ENCODE measurements around the gene BAHCC1. TPM values are rescaled to one million over a fixed set of nuclear protein-coding genes. Genes with fewer than 3 reads are reported as not detected.

Gene BAHCC1
- total and polyA plus RNA-seq, 10 of the 15 experiments (the other 5 are each of a cell fraction or from before 2014, with no cell fraction given) = 0.03 to 0.14 (median 0.11) TPM; not detected in 6

DNA sequence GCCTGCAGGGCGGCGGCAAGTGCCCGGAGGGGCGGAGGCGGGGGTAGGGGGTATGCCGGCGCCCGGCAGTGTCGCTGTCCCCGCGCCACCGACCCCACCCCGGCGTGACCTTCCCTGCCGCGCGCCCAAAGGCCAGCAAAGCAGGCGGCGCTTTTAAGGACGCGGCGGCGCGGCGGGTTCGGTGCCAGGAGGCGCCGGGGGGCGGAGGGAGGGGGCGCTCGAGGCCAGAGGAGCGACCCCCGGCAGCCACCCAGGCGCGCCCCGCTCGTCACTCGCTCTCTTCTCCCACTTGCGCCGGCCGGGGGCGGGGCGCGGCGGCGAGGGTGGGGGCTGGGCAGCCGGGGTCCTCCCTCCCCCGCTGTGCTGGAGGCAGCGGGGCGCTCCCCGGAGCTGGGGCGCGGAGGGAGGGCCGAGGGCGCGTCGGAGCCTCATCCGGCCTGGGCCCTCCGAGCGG lies 8.6 kb upstream of the BAHCC1 start:
- Histone ChIP-seq H3K4me1 (ENCODE audit: control insufficient read depth, insufficient read depth, low read length) (no peaks in the 10 kb centered on the region), H3K9ac (ENCODE audit: control insufficient read depth, insufficient read depth, low read length) (no peak overlapping the region), H4K20me1 (ENCODE audit: control insufficient read depth, insufficient read depth) (no peaks in the 10 kb centered on the region), H3K36me3 (ENCODE audit: control insufficient read depth in 2 of 2, insufficient read depth in 2 of 2, low read length in 1 of 2) (no peaks in the 10 kb centered on the region), H3K4me2 (ENCODE audit: control insufficient read depth, insufficient read depth) (peak overlapping the region; percentile 86), H3K27me3 (replicated peaks in 1 of 2; ENCODE audit: control insufficient read depth in 2 of 2, insufficient read depth in 2 of 2, low read length in 1 of 2) (peaks cover 15 to 21% of the 10 kb centered on the region in 2 experiments; a peak in 3 of 4 replicates), H3K4me3 (0 out of 2 replicates have a peak overlapping the region, but pooled peaks have one; percentile 58), H3K9me3 (replicated peaks; ENCODE audit: control insufficient read depth, insufficient read depth, low read length) (no peaks in the 10 kb centered on the region), H3K27ac (ENCODE audit: control insufficient read depth, insufficient read depth) (no peak overlapping the region), H3K79me2 (ENCODE audit: control insufficient read depth, insufficient read depth, low read length) (no peaks in the 10 kb centered on the region), H2AFZ (ENCODE audit: control insufficient read depth, low read depth, low read length) (no peak overlapping the region; the same call in 1 of the 2 replicates)
- RAD21 ChIA-PET (ENCODE audit: unreplicated experiment) = no interaction called here
- ATAC-seq (no peak), DNase-seq (ENCODE audit: low read depth, low spot score) (no peak), FAIRE-seq (no peak)
- POLR2A ChIA-PET = no interaction called here
- in situ Hi-C loops (cut with MboI) = no loop called here
- WGBS (ENCODE audit: insufficient coverage, insufficient replicate concordance, low lambda C conversion rate, missing lambda C conversion rate) = 11% methylated on average over 23 of the region's 60 CpGs
- no TSS peak for BruUV-seq (replicated peaks)
- CTCF ChIA-PET = no interaction called here
- SMC1A ChIA-PET (ENCODE audit: uncharacterized antibody, unreplicated experiment) = no interaction called here
- TF ChIP-seq BMI1 (IDR thresholded peaks at IDR 0.05; ENCODE audit: borderline replicate concordance) = no peak
- TF ChIP-seq SUZ12 (IDR thresholded peaks at IDR 0.05; ENCODE audit: unreplicated experiment) = peak; percentile 44
- intact Hi-C loops (cut with micrococcal nuclease; ENCODE audit: unreplicated experiment) = no loop called here

DNA sequence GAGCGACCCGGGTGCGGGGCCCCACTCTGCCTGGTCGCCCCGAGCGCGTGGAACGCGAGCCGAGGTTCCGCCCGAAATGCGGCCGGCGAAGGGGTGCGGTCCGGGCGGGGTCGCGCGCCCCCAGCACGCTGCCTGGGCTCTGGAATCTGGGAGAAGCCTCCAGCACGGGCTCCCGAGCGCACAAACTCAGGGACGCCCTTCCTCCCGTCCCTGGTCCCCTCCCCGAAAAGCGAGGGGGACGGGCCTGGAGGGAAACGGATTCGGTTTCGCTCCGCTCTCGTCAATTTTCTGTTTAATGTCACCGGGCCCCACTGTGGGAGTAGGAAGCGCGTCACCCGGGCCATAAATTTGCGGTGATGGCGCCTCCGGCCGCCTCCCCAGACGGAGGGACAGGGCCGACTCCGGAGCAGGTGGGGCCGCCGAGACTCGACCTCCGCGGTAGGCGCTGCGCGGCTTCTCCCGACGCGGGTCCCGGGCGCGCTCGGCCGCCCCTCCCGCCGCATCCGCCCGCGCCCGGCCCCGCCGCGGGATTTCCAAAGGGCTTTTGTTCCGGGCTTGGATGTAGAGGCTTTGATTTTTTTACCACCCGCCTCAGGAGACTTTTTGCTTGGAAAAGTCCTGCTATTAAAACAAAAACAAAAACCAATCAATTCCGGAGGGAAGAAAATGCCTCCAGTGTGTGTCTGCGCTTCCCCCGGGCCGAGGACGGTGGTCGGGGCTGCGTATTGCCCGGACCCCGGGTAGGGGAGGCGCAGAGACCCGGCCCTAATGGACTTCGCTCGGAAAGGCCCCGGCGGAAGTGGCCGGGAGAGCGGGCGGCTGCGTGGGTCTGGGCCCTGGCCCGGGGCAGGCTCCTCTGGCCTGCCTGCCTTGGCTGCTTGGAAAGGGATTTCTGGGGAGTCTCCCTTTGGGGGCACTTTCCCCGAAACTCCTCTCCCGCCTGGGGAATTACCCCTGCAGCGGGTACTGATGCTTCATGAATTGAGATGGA lies 7.9 kb upstream of the BAHCC1 start:
- Histone ChIP-seq H4K20me1 (ENCODE audit: control insufficient read depth, insufficient read depth) (no peaks in the 10 kb centered on the region), H3K4me1 (ENCODE audit: control insufficient read depth, insufficient read depth, low read length) (no peaks in the 10 kb centered on the region), H3K4me2 (ENCODE audit: control insufficient read depth, insufficient read depth) (peak overlapping the region; percentile 86), H3K27ac (ENCODE audit: control insufficient read depth, insufficient read depth) (no peak overlapping the region), H3K9me3 (replicated peaks; ENCODE audit: control insufficient read depth, insufficient read depth, low read length) (no peaks in the 10 kb centered on the region), H2AFZ (ENCODE audit: control insufficient read depth, low read depth, low read length) (peak overlapping the region; percentile 34; the same call in 1 of the 2 replicates), H3K27me3 (replicated peaks in 1 of 2; ENCODE audit: control insufficient read depth in 2 of 2, insufficient read depth in 2 of 2, low read length in 1 of 2) (peaks cover 15 to 23% of the 10 kb centered on the region in 2 experiments; a peak in 3 of 4 replicates), H3K4me3 (peak overlapping the region; percentile 58; the same call in 1 of the 2 replicates), H3K9ac (ENCODE audit: control insufficient read depth, insufficient read depth, low read length) (peak overlapping the region; percentile 34; the same call in 1 of the 2 replicates), H3K36me3 (ENCODE audit: control insufficient read depth in 2 of 2, insufficient read depth in 2 of 2, low read length in 1 of 2) (no peaks in the 10 kb centered on the region), H3K79me2 (ENCODE audit: control insufficient read depth, insufficient read depth, low read length) (no peaks in the 10 kb centered on the region)
- WGBS (ENCODE audit: insufficient coverage, insufficient replicate concordance, low lambda C conversion rate, missing lambda C conversion rate) = 13% methylated on average over 92 of the region's 96 CpGs
- DNase-seq (ENCODE audit: low read depth, low spot score) (no peak), FAIRE-seq (no peak), ATAC-seq (peak; percentile 39)
- TF ChIP-seq YY1 (IDR thresholded peaks at IDR 0.05; ENCODE audit: low read depth, low read length) = 0 out of 2 replicates have a peak, but pooled peaks have one; percentile 41
- peak; percentile 14; the same call in 1 of the 2 replicates for TF ChIP-seq IKZF1 (conservative IDR thresholded peaks at IDR 0.05)
- TF ChIP-seq LARP7 (IDR thresholded peaks at IDR 0.05) = no peak
- peak; percentile 72 for TF ChIP-seq SUZ12 (IDR thresholded peaks at IDR 0.05; ENCODE audit: unreplicated experiment)
- TF ChIP-seq, protein P1, sequence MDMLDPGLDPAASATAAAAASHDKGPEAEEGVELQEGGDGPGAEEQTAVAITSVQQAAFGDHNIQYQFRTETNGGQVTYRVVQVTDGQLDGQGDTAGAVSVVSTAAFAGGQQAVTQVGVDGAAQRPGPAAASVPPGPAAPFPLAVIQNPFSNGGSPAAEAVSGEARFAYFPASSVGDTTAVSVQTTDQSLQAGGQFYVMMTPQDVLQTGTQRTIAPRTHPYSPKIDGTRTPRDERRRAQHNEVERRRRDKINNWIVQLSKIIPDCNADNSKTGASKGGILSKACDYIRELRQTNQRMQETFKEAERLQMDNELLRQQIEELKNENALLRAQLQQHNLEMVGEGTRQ (IDR thresholded peaks at IDR 0.05; ENCODE audit: borderline replicate concordance, low read depth, low read length) = no peak
- ChIA-PET CTCF (no interaction called here), SMC1A (ENCODE audit: uncharacterized antibody, unreplicated experiment) (no interaction called here), RAD21 (ENCODE audit: unreplicated experiment) (no interaction called here), POLR2A (no interaction called here)
- intact Hi-C loops (cut with micrococcal nuclease; ENCODE audit: unreplicated experiment) (no loop called here), in situ Hi-C loops (cut with MboI) (no loop called here)
- no TSS peak for BruUV-seq (replicated peaks)
